NB4 (cell line): Measurements from ENCODE around the gene CEP85.

Experiments
- CTCF ChIP-seq: IDR thresholded peaks from one replicate; pipeline ENCODE4 v1.5.1; 2012; ENCODE audit warnings: low read depth, low read length
- MAX ChIP-seq: IDR thresholded peaks from 2 replicates; pipeline ENCODE4 v1.6.1; 2011; ENCODE audit warnings: low read depth, low read length
- POLR2A ChIP-seq: IDR thresholded peaks from 2 replicates; pipeline ENCODE4 v1.6.1; 2011; ENCODE audit warnings: mild to moderate bottlenecking; ENCODE audit not compliant: insufficient read length; ENCODE audit errors: extremely low read depth

DNA sequence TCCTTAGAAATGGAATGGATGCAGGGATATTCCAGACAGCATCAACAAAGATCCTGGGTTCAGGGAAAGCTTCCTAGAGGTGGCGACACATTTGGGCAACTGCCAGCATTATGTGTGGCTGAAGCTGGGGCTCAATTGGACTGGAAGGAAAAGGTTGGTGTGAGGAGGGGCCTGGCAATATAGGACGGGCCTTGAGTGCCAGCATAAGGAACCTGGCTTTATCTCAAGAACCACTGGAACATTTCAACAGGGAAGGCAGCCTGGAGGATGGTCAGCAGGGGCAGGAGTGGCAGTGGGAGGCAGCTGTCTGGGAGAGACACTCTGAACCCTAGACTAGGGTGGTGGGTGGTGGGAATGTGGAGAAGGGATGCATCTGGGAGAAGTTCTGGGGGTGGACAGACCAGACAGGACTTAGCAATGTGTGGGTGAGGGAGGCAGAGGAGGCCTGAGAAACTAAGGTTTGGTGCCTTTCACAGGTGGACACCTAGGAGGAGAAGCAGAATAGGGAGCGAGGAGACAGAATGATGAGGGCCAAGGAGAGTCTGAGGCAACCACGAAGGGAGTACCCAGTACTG, 49.4 kb downstream of the CEP85 start:
- TF ChIP-seq CTCF (no peak), POLR2A (no peak), MAX (no peak)
